Parathyroid adenoma (tissue), 2 donors: ENCODE data around the gene MKX.

ENCODE experiments used
- H2AFZ ChIP-seq: fragments of 300-600 bp; sonication (generic); one replicate; pipeline ENCODE4 v1.7.0; 2017; ENCODE audit warnings: antibody characterized with exemption, mild to moderate bottlenecking
- H3K27ac ChIP-seq: fragments of 300-600 bp; sonication (generic); one replicate; pipeline ENCODE4 v1.7.0; 2017
- H3K27me3 ChIP-seq: fragments of 300-600 bp; sonication (generic); one replicate; pipeline ENCODE4 v1.7.0; 2017; ENCODE audit warnings: low read length; ENCODE audit not compliant: control insufficient read depth, insufficient read depth
- H3K36me3 ChIP-seq: fragments of 300-600 bp; sonication (generic); one replicate; pipeline ENCODE4 v1.7.0; 2017; ENCODE audit warnings: low read length; ENCODE audit not compliant: control insufficient read depth, insufficient read depth
- H3K4me1 ChIP-seq: fragments of 300-600 bp; sonication (generic); one replicate; pipeline ENCODE4 v1.7.0; 2017; ENCODE audit warnings: control low read depth
- H3K4me2 ChIP-seq: fragments of 300-600 bp; sonication (generic); one replicate; pipeline ENCODE4 v1.7.0; 2017; ENCODE audit warnings: low read length
- H3K4me3 ChIP-seq: fragments of 300-600 bp; sonication (generic); one replicate; pipeline ENCODE4 v1.7.0; 2017; ENCODE audit warnings: low read depth, low read length
- H3K79me2 ChIP-seq: fragments of 300-600 bp; sonication (generic); one replicate; pipeline ENCODE4 v1.7.0; 2017; ENCODE audit warnings: control low read depth
- H3K9ac ChIP-seq: fragments of 300-600 bp; sonication (generic); one replicate; pipeline ENCODE4 v1.7.0; 2017; ENCODE audit warnings: mild to moderate bottlenecking
- H3K9me3 ChIP-seq: fragments of 300-600 bp; sonication (generic); one replicate; pipeline ENCODE4 v1.7.0; 2017; ENCODE audit warnings: low read length; ENCODE audit not compliant: control insufficient read depth
- CTCF ChIP-seq: fragments of 300-600 bp; sonication (generic); IDR thresholded peaks from one replicate; pipeline ENCODE4 v1.7.0; 2017; ENCODE audit warnings: antibody characterized with exemption, mild to moderate bottlenecking
- donor health status: primary hyperparathyroidism.

The MKX gene

GRCh38 chr10:27717861-27718260 is 27.8 kb downstream of the MKX start:
- TF ChIP-seq CTCF = no peak
- no peaks in the 10 kb centered on the region for H3K4me1 ChIP-seq
- no peak overlapping the region for H3K27ac ChIP-seq
- no peaks in the 10 kb centered on the region for H3K27me3 ChIP-seq
- H3K4me2 ChIP-seq = no peak overlapping the region
- no peak overlapping the region for H2AFZ ChIP-seq
- H3K36me3 ChIP-seq = no peaks in the 10 kb centered on the region
- H3K9ac ChIP-seq = no peak overlapping the region
- H3K79me2 ChIP-seq = no peaks in the 10 kb centered on the region
- H3K9me3 ChIP-seq = no peaks in the 10 kb centered on the region
- no peak overlapping the region for H3K4me3 ChIP-seq

- no peaks in the 10 kb centered on the region for H3K9me3 ChIP-seq
- no peaks in the 10 kb centered on the region for H3K79me2 ChIP-seq
- H3K27ac ChIP-seq = no peak overlapping the region
- no peak for TF ChIP-seq CTCF
- no peak overlapping the region for H3K9ac ChIP-seq
- H3K4me2 ChIP-seq = no peak overlapping the region
- no peaks in the 10 kb centered on the region for H3K36me3 ChIP-seq
- H2AFZ ChIP-seq = no peak overlapping the region
- H3K4me1 ChIP-seq = no peaks in the 10 kb centered on the region
- H3K4me3 ChIP-seq = no peak overlapping the region
- no peaks in the 10 kb centered on the region for H3K27me3 ChIP-seq
These were observed 28.4 kb downstream of the MKX start for GRCh38 chr10:27717224-27717623.

- H3K4me1 ChIP-seq = no peaks in the 10 kb centered on the region
- H3K4me2 ChIP-seq = no peak overlapping the region
- H3K27ac ChIP-seq = no peak overlapping the region
- no peaks in the 10 kb centered on the region for H3K9me3 ChIP-seq
- H3K79me2 ChIP-seq = no peaks in the 10 kb centered on the region
- no peak for TF ChIP-seq CTCF
- H3K9ac ChIP-seq = no peak overlapping the region
- H3K27me3 ChIP-seq = no peaks in the 10 kb centered on the region
- no peaks in the 10 kb centered on the region for H3K36me3 ChIP-seq
- no peak overlapping the region for H3K4me3 ChIP-seq
- H2AFZ ChIP-seq = no peak overlapping the region
These were observed 29.1 kb downstream of the MKX start for GRCh38 chr10:27716521-27716920.

GRCh38 chr10:27715505-27715904 is 30.1 kb downstream of the MKX start:
- Histone ChIP-seq H3K4me3 (no peak overlapping the region), H3K9ac (no peak overlapping the region)

More at GRCh38 chr10:27715505-27715904, 30.1 kb downstream of the MKX start:
- Histone ChIP-seq H3K79me2 (no peaks in the 10 kb centered on the region), H3K27ac (no peak overlapping the region), H3K9me3 (no peaks in the 10 kb centered on the region), H3K4me1 (no peaks in the 10 kb centered on the region), H3K27me3 (no peaks in the 10 kb centered on the region), H3K36me3 (no peaks in the 10 kb centered on the region), H3K4me2 (no peak overlapping the region), H2AFZ (no peak overlapping the region)
- no peak for TF ChIP-seq CTCF
